Dermis blood vessel endothelial cell (primary cell): ENCODE measurements around the gene SH2D1B. TPM values are rescaled to one million over a fixed set of nuclear protein-coding genes. Genes with fewer than 3 reads are reported as not detected.
"Not testable (repeated sequence)": the region's sequence is repeated elsewhere in the genome, so short reads cannot be mapped to it uniquely, and the experiment has no call there.

Experiments
- DNase-seq: peaks from one replicate; pipeline ENCODE4 v3.0.0; 2010
- total RNA-seq: library from RNA; depleted of rRNA; stranded (reverse); fragments of >200 nt; gene quantifications from 2 replicates; pipeline ENCODE4 v1.2.3, GENCODE V29; 2014

The SH2D1B gene
- total RNA-seq, 1 donor from 2014 or later: not detected

DNA sequence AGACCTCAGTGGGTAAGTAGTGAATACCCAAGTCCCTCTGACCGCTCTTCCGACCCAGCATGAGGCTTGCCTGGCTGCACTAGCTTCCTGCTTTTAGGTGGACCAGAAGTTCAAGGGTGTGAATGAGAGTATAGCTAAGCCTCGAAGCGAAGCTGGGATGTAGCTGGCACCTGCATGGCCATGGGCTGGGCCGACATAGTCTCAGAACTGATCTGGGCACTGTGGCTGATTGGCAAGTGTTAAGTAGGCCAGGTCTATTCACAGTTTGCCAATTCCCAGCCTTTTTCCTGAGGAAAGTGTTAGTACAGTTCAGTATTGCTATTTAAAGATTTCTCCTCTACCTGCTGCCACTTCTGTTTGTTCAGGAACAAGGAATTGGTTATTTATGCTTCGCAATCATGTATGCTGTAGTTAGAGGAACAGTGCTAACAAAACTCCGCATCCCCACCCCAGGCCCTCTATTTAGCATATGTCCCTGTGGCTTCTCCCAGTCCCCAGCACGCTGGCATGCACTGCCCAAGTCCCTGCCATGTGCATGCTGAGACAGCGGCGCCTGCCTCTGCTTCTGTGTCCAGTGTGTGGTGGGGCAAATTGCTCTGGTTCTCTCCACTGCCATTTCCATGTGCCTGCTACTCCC lies 51.6 kb downstream of the SH2D1B start:
- DNase-seq: no peak

DNA sequence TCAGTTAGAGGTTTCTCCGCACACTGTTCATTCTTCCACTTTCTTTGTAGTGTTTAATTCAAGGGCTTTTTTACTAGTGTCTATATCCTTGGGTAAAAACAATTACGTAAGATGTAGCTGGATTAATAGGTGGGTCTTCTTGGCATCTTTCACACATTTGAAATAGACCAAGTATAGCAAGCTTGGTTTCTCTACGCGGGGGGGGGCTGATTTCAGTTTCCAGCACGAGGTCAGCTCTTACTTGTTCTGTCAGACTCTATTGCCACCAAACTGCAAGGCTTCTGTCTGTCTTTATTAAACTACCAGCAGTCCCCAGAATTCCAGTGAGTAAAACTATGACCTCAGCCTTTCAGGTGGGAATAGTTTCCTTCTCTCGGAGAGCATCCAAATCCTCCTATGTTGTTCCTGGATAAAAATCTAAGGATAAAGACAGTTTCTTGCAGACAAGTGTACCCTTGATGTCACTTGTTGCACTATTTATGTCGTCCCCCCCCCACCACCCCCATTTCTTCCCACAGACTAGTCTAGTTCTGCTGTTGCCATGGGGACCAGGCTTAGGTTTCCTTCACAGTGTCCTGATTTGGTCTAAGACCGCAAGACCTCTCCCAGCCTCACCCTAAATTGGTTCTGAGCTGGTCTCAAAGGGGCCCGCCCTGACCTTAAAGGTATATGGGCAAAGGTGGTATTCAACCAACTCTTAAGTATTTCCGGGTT lies 52.3 kb downstream of the SH2D1B start:
- DNase-seq: no peak

DNA sequence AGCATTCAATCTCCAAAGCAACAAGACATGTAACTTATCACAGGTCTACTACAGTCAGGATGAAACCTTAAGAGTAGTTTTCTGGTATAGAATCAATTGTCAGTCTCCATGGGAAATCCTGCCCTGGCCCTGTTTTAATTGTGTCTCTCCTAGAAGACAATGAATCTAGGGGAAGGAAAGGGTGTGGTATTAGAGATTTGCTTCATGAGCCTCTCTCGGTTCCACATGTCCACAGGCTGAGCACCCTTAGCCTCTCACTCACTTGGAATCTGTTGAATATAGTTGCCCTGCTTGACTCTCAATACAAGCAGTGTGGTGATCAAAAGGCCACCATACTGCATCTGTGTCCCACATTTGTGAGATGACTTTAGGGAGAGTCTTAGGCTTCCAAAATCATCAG lies 53.0 kb downstream of the SH2D1B start:
- DNase-seq: no peak

DNA sequence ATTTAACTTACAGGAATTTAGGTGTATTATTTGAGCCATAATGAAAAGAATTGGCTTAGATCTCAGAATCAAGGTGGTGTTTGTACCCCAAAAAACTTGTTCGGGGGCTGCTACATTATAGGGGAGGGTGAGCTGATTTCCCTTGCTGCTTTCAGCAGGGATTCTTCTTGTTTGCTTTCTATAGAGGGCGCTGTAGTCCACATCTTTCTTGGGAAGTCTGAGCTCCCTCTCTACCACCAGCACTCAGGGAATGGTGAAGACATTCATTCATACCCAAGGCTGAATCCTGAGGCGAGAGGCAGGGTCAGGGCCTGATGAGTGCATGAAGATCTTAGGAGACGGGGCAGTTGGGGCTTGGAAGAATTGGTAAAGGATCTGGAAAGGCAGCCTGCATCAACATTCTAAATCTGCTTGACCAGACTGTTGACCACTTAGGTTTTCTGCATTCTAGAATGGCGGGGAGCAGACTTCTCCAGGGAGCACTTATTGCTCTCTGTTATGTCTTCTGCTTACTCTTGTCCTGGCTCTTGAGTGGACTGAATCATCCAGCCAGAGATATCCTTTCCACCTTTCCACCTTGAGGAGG lies 54.2 kb downstream of the SH2D1B start:
- peak; percentile 64 for DNase-seq

DNA sequence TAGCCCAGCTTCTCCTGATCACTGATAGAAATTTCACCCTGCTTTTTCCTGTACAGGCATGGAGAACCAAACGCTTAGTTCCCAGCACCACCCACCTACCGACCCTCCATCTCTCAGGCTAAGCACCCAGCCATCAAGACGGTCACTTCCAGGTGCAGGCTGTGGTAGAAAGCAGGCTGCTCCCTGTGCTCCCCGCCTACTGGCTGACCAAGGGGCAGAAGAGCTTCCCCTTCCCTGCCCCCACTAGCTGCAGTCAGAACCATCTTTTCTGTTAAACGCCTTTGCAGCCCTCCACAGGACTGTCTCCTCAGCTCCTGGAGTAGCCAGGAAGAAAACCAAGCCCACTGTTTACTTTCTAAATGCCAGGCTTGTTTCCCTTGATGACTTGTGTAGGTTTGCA lies 58.2 kb downstream of the SH2D1B start:
- no peak for DNase-seq

DNA sequence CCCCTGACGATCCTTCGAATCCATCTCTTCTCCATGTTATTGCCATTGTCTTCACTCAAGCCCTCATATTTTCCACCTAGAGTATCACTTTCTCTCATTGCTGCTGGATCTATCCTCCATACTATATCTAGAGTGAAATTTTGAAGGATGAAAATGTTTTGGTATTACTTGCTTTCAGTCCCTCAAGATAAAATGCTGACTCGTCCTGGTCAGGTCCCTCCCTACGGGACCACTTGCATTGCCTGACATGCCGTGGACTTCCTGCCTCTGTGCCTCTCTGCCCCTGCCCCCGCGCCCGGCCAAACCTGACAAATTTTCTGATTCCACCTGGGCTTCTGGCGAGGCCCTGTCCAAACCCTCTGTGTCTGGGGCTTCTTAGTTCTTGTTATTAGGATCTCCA lies 58.9 kb downstream of the SH2D1B start:
- DNase-seq: no peak

DNA sequence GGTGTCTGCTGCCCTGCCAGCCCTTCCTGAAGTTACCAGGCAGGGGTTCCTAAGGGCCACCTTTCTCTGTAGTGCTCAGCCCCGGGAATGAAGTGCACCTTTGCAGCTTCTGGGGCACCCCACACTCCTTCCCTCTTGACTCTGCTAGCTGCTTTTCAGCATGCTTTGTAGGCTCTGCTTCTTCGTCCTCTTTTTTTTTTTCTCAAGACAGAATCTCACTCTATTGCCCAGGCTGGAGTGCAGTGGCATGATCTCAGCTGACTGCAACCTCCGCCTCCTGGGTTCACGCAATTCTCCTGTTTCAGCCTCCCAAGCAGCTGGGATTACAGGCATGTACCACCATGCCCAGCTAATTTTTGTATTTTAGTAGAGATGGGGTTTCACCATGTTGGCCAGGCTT lies 60.1 kb downstream of the SH2D1B start:
- not testable (repeated sequence) for DNase-seq

DNA sequence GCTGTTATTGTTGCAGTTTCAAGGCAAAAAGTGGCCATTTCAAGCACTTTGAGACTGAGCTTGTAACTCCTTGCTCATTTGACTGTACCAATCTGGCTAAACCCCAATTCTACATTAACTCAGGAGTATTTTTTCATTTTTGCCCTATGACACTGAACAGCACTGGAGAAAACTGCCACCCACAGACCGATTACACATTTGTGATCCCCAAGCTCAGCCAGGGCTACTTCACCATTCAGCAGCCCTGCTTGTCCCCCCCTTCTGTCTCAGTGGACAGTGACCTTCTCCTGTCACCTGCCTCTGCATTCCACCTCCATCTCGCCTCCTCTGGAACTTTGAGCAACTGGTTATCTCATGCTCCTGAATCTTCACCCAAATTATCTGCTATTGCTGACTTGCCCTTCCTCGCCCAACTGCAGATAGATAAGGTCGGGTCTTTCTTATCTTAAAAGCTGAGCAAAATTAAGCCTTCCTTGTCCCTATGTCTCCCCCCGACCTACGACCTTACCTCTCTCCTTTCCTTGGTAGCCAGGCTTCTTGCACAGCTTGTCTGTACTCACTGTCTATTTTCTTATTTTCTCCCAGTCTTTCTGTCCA lies 60.6 kb downstream of the SH2D1B start:
- DNase-seq: no peak

DNA sequence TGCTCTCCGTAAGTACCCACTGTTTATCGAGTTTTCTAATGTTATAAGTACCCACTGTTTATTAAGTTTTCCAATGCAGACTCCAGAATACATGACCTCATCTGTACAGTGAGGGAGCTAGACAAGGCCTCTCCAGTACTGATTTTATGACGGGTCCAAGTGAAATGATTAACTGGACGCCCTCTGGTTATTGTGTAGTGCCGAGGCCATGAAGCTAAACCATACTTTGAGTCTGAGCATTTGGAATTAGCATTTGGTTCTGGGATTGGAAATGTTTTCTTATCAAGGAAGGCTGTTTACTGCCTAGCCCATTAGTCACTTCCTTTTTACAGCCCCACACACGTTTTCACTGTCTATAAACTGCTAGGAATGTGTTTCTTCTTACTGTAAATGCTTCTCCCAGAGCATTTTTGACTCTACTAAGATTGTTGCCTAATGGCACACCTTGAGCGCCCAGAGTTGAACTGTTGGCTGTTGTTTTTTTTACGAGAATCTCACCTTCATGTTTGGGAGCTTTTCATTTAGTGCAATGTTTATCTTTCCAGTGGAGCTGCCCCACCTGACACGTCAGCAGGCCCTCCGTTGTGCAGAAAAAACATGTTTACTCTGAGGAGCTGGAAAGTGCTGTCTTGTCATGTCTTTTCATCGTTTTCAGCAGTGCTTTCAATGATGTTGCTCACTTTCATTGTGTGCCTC lies 62.2 kb downstream of the SH2D1B start:
- DNase-seq: peak; percentile 84

DNA sequence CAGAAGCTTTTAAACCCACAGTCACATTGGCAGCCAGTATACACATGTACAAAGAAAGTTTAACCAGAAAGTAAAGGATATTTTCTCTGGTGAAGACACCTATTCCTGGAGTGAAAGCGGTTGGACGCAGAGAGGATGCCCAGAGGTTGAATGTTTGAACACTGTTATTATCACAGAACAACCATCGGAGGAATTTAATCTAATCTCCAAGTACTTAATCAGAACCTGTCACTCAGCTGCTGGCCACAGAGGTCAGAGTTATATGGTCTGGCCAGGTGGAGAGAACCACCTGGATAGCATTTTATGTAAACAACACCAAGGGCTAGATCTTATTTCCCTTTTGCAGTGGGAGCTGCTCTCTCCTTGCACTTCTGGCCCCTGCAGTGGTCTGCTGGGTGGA lies 64.7 kb downstream of the SH2D1B start:
- no peak for DNase-seq

Other genes starting within 250 kb of the SH2D1B start
- not detected in 2 replicates for gene SPATA46, start 35.3 kb downstream of the SH2D1B start, total RNA-seq
- 0.34 and 1.1 TPM in 2 replicates for gene C1orf226, start 30.4 kb downstream of the SH2D1B start, total RNA-seq
- gene UHMK1, start 85.7 kb upstream of the SH2D1B start, total RNA-seq: 68.8 and 71.1 TPM in 2 replicates
- gene UAP1, start 149.6 kb upstream of the SH2D1B start, total RNA-seq: 66.2 and 72.1 TPM in 2 replicates
- 6.5 and 11.1 TPM in 2 replicates for gene DDR2, start 220.3 kb upstream of the SH2D1B start, total RNA-seq